ENCODE measurements around the gene MCM5. TPM values are rescaled to one million over a fixed set of nuclear protein-coding genes. Genes with fewer than 3 reads are reported as not detected.
"Not testable (repeated sequence)": the region's sequence is repeated elsewhere in the genome, so short reads cannot be mapped to it uniquely, and the experiment has no call there.

MCM5 gene
- total RNA-seq, 4 donors from 2014 or later, result 11.6 to 26.6 (median 13.3) TPM

GRCh38 chr22:35465109-35465701 is 65.3 kb downstream of the MCM5 start:
- no peaks in the 10 kb centered on the region for H3K36me3 ChIP-seq
- in situ Hi-C loops (cut with MboI; ENCODE audit: low pct_ligation_motif_present in 1 of 4, low pct_unique_long_range_greater_than_20kb in 1 of 4, low sequenced_read_pairs in 3 of 4), result no loop called here
- 84% methylated on average over 9 of the region's 9 CpGs; no CpG with 5 or more reads in 1 of the 2 donors for WGBS, 2 donors (ENCODE audit: low coverage in 1 of 2)
- H3K4me1 ChIP-seq, result peaks cover 15 to 23% (median 20%) of the 10 kb centered on the region in 4 donors
- no peak overlapping the region for H3K4me3 ChIP-seq
- TF ChIP-seq CTCF (IDR thresholded peaks at IDR 0.05), result no peak
- no peak for TF ChIP-seq EP300 (IDR thresholded peaks at IDR 0.05; ENCODE audit: low read depth)
- no peak for TF ChIP-seq POLR2AphosphoS5 (IDR thresholded peaks at IDR 0.05)
- TF ChIP-seq POLR2A (IDR thresholded peaks at IDR 0.05), result no peak
- DNase-seq, result peak; percentile 34
- no peaks in the 10 kb centered on the region for H3K9me3 ChIP-seq
- H3K27me3 ChIP-seq, result no peaks in the 10 kb centered on the region
- peak overlapping the region in 1 of 4 donors; percentile 13 for H3K27ac ChIP-seq
- intact Hi-C loops (cut with DNase I; ENCODE audit: low total_unique reads), result loop anchor here (1.0 kb wide), 1 partner anchor 12 kb away; no protein-coding TSS in a partner anchor

- in situ Hi-C loops (cut with MboI; ENCODE audit: low pct_ligation_motif_present in 1 of 4, low pct_unique_long_range_greater_than_20kb in 1 of 4, low sequenced_read_pairs in 3 of 4) (no loop called here), intact Hi-C loops (cut with DNase I; ENCODE audit: low total_unique reads) (no loop called here)
- Histone ChIP-seq H3K4me1 (peaks cover 15 to 23% (median 20%) of the 10 kb centered on the region in 4 donors), H3K9me3 (no peaks in the 10 kb centered on the region), H3K27me3 (no peaks in the 10 kb centered on the region), H3K27ac (peak overlapping the region; percentile 82 to 89 (median 88)), H3K36me3 (no peaks in the 10 kb centered on the region), H3K4me3 (no peak overlapping the region)
- peak; percentile 71 for DNase-seq
- peak; percentile 50 to 66 (median 61) for TF ChIP-seq POLR2AphosphoS5 (IDR thresholded peaks at IDR 0.05)
- no peak for TF ChIP-seq CTCF (IDR thresholded peaks at IDR 0.05)
- 10 to 24% methylated on average over 4 to 11 of the region's 11 CpGs for WGBS, 2 donors (ENCODE audit: low coverage in 1 of 2)
Observed at GRCh38 chr22:35467681-35468434, 67.9 kb downstream of the MCM5 start.

- in situ Hi-C loops (cut with MboI; ENCODE audit: low pct_ligation_motif_present in 1 of 4, low pct_unique_long_range_greater_than_20kb in 1 of 4, low sequenced_read_pairs in 3 of 4), result no loop called here
- TF ChIP-seq EP300 (IDR thresholded peaks at IDR 0.05; ENCODE audit: low read depth) (no peak), POLR2A (IDR thresholded peaks at IDR 0.05) (no peak), CTCF (IDR thresholded peaks at IDR 0.05) (no peak), POLR2AphosphoS5 (IDR thresholded peaks at IDR 0.05) (no peak)
- Histone ChIP-seq H3K27ac (no peak overlapping the region), H3K36me3 (no peaks in the 10 kb centered on the region), H3K27me3 (no peaks in the 10 kb centered on the region), H3K4me3 (no peak overlapping the region), H3K9me3 (no peaks in the 10 kb centered on the region), H3K4me1 (peaks cover 15 to 23% (median 20%) of the 10 kb centered on the region in 4 donors)
- DNase-seq, result no peak
- intact Hi-C loops (cut with DNase I; ENCODE audit: low total_unique reads), result no loop called here
- WGBS, 2 donors (ENCODE audit: low coverage in 1 of 2), result 91 to 100% methylated on average over 1 to 6 of the region's 6 CpGs
Observed at GRCh38 chr22:35470903-35471321, 71.0 kb downstream of the MCM5 start.

GRCh38 chr22:35471566-35471965 is 71.6 kb downstream of the MCM5 start:
- H3K36me3 ChIP-seq; H3K9me3 ChIP-seq; H3K27ac ChIP-seq; H3K27me3 ChIP-seq; intact Hi-C loops (cut with DNase I; ENCODE audit: low total_unique reads); DNase-seq; H3K4me3 ChIP-seq; in situ Hi-C loops (cut with MboI; ENCODE audit: low pct_ligation_motif_present in 1 of 4, low pct_unique_long_range_greater_than_20kb in 1 of 4, low sequenced_read_pairs in 3 of 4): not testable (repeated sequence)
- H3K4me1 ChIP-seq, result peaks cover 15 to 23% (median 20%) of the 10 kb centered on the region in 4 donors
- 91% methylated on average over 4 of the region's 4 CpGs; no CpG with 5 or more reads in 1 of the 2 donors for WGBS, 2 donors (ENCODE audit: low coverage in 1 of 2)

Data from transverse colon (tissue), 4 donors.